Measurements from ENCODE around the gene DTWD2. TPM values are rescaled to one million over a fixed set of nuclear protein-coding genes. Genes with fewer than 3 reads are reported as not detected.
"Not testable (repeated sequence)": the region's sequence is repeated elsewhere in the genome, so short reads cannot be mapped to it uniquely, and the experiment has no call there.

DTWD2 gene
- total RNA-seq, 1 donor from 2014 or later = 8.8 TPM

- TF ChIP-seq CTCF (conservative IDR thresholded peaks at IDR 0.05; ENCODE audit: low read depth, low read length) = no peak
- no peak for DNase-seq (ENCODE audit: low read depth)
- H3K4me3 ChIP-seq (ENCODE audit: low read depth, low read length) = no peak overlapping the region
Observed at GRCh38 chr5:118894709-118895108, 93.6 kb downstream of the DTWD2 start.

DNA sequence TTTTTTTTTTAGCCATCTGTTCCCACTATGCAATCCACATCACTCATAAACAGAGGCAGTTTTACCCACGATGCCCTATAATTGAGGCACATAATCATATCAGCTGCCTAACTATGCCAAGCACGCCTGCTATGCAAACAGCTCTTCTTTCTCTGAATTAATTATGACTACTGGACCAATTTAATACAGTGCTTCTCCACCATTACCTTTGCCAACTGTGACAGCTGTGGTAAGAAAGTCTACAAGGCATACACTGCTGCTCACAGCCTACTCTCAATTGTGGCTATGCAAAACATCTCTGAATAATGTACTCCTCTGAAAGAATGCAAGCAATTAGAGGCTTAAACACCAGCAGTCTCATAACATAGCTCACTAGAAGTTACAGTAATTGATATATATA lies 97.1 kb downstream of the DTWD2 start:
- H3K4me3 ChIP-seq (ENCODE audit: low read depth, low read length) = no peak overlapping the region
- no peak for TF ChIP-seq CTCF (conservative IDR thresholded peaks at IDR 0.05; ENCODE audit: low read depth, low read length)
- DNase-seq (ENCODE audit: low read depth) = no peak

GRCh38 chr5:118889165-118889564 lies 99.2 kb downstream of the DTWD2 start:
- no peak for DNase-seq (ENCODE audit: low read depth)
- TF ChIP-seq CTCF (conservative IDR thresholded peaks at IDR 0.05; ENCODE audit: low read depth, low read length) = no peak
- no peak overlapping the region for H3K4me3 ChIP-seq (ENCODE audit: low read depth, low read length)

DNA sequence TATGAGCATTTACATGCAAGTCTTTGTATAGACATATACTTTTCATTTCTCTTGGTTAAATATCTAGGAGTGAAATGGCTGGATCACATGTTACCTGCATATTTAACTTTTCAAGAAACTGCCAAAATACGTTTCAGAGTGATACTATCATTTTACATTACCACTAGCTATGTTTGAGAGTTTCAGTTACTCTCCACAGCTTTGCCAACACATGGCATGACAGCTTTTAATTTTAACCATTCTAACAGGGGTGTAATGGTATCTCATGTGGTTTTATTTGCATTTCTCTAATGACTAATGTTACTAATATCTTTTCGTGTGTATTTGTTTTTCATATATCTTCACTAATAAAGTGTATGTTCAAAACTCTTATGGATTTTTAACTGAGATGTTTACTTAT lies 99.8 kb downstream of the DTWD2 start:
- H3K4me3 ChIP-seq (ENCODE audit: low read depth, low read length) = no peak overlapping the region
- no peak for DNase-seq (ENCODE audit: low read depth)
- no peak for TF ChIP-seq CTCF (conservative IDR thresholded peaks at IDR 0.05; ENCODE audit: low read depth, low read length)

DNA sequence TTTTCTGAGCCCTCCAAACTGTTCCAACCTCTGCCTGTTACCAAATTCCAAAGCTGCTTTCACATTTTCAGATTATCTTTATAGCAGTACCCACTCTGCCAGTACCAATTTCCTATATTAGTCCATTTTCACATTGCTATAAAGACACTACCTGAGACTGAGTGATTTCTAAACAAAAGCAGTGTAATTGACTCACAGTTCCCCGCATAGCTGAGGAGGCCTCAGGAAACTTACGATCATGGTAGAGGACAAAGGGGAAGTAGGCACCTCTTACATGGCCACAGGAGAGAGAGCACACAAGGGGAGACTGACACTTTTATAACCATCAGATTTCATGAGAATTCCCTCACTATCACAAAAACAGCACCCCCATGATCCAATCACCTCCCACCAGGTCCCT lies 105.0 kb downstream of the DTWD2 start:
- no peak for TF ChIP-seq CTCF (conservative IDR thresholded peaks at IDR 0.05; ENCODE audit: low read depth, low read length)
- DNase-seq (ENCODE audit: low read depth) = no peak
- no peak overlapping the region for H3K4me3 ChIP-seq (ENCODE audit: low read depth, low read length)

DNA sequence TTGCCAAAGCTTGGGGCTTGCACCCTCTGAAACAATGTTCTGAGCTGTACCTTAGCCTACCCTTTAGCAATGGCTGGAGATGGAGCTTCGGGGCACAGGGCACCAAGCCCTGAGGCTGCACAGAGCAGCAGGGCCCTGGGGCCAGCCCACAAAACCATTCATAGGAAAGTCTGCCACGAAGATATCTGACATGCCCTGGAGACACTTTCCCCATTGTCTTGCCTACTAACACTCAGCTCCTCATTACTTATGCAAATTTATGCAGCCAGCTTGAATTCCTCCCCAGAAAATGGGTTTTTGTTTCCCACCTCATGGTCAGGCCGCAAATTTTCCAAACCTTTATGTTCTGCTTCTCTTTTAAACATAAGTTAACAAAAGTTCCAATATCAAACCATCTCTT lies 105.7 kb downstream of the DTWD2 start:
- no peak for TF ChIP-seq CTCF (conservative IDR thresholded peaks at IDR 0.05; ENCODE audit: low read depth, low read length)
- no peak for DNase-seq (ENCODE audit: low read depth)
- no peak overlapping the region for H3K4me3 ChIP-seq (ENCODE audit: low read depth, low read length)

DNA sequence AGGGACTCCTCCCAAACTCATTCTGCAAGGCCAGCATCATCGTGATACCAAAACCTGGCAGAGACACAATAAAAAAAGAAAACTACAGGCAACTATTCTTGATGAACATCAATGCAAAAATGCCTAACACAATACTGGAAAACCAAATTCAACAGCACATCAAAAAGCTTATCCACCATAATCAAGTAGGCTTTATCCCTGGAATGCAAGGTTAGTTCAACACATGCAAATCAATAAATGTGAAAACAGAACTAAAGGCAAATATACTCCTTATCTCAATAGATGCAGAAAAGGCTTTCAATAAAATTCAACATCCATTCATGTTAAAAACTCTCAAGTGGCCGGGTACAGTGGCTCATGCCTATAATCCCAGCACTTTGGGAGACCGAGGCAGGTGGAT lies 111.5 kb downstream of the DTWD2 start:
- DNase-seq (ENCODE audit: low read depth); H3K4me3 ChIP-seq (ENCODE audit: low read depth, low read length): not testable (repeated sequence)

DNA sequence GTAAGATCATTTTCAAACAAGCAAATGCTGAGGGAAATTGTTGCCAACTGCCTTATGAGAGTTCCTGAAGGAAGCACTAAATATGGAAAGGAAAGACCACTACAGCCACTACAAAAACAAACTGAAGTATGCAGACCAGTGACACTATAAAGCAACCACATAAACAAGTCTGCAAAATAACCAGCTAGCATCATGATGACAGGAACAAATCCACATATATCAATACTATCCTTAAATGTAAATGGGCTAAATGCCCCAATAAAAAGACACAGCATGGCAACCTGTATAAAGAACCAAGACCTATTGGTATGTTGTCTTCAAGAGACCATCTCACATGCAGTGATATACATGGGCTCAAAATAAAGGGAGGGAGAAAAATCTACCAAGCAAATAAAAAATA lies 113.2 kb downstream of the DTWD2 start:
- H3K4me3 ChIP-seq (ENCODE audit: low read depth, low read length) = no peak overlapping the region
- TF ChIP-seq CTCF (conservative IDR thresholded peaks at IDR 0.05; ENCODE audit: low read depth, low read length) = no peak
- no peak for DNase-seq (ENCODE audit: low read depth)

All from epithelial cell of proximal tubule (primary cell).